ENCODE measurements around the gene GZMB.
"Not testable (repeated sequence)": the region's sequence is repeated elsewhere in the genome, so short reads cannot be mapped to it uniquely, and the experiment has no call there.

The GZMB gene, protein sequence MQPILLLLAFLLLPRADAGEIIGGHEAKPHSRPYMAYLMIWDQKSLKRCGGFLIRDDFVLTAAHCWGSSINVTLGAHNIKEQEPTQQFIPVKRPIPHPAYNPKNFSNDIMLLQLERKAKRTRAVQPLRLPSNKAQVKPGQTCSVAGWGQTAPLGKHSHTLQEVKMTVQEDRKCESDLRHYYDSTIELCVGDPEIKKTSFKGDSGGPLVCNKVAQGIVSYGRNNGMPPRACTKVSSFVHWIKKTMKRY

DNA sequence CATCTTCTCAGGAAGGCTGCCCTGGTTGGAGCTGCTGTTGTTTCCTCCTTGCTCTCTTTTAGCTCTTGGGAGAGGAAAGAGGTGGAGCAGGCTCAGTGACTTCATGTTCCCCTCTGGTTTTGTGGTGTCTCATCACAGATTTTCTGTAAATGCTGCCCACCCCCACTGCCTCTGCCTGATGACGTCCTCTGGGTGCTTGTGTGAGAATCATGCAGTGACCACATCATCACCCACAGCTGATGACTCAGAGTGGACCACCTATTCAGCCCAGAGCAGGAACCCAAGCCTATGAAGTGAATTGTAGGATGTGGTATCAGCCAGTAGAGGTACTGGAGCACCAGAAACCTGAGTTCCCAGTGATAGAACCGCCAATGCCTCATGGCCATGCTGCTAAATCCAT, at the start of gene GZMB:
Gene GZMB, minus strand, starts transcription at position 33 of the 400 bp plus-strand sequence. Its CDS starts 30 bp downstream, at position 3.
- no peak for DNase-seq (ENCODE audit: low spot score)

- DNase-seq (ENCODE audit: low spot score): no peak
Measured at GRCh38 chr14:24681056-24681455, 47.1 kb upstream of the GZMB start.

DNA sequence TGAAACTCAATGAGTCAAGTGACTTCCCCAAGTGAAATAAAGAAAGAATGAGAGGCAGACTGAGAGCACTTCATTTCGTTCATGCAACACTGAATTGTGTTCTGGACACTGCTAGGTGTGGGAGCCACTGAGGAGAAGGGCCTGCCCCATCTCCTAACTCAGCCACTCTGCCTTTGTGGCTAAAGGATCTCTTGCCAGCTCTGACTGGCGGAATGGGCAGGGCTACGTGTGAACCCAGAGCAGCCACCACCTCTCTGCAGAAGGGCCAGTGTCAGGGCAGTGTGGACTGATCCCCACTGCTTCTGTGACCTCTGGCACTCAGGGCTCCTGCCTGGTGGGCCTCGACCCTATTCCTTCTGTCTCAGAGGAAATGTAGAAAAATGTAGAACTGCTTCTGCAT, 46.5 kb upstream of the GZMB start:
- DNase-seq (ENCODE audit: low spot score): no peak

GRCh38 chr14:24679248-24679961, 45.4 kb upstream of the GZMB start:
- no peak for DNase-seq (ENCODE audit: low spot score)

DNA sequence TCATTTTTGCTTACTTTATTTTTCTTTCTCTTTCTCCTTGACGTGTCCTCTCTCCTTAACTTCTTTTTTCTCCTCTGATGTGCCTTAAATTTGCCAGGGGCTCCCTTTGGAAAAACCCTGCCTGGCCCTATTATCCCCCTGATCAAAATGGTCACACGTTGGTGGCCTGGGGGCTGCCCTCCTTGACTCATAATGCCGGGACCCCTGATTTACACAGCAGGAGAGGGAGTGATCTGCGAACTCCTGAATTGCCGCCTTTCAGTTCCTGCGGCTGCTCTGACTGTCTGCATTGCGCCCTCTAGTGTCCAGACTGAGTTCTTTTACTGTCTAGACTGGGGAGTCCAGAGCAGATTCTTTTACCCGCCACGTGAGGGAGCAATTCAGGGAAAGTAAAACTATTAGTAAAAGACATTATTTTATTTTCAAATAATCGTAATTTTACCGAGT, 44.8 kb upstream of the GZMB start:
- peak; percentile 75 for DNase-seq (ENCODE audit: low spot score)

GRCh38 chr14:24677956-24678355, 44.0 kb upstream of the GZMB start:
- DNase-seq (ENCODE audit: low spot score): no peak

GRCh38 chr14:24674204-24674970, 40.4 kb upstream of the GZMB start:
- no peak for DNase-seq (ENCODE audit: low spot score)

DNA sequence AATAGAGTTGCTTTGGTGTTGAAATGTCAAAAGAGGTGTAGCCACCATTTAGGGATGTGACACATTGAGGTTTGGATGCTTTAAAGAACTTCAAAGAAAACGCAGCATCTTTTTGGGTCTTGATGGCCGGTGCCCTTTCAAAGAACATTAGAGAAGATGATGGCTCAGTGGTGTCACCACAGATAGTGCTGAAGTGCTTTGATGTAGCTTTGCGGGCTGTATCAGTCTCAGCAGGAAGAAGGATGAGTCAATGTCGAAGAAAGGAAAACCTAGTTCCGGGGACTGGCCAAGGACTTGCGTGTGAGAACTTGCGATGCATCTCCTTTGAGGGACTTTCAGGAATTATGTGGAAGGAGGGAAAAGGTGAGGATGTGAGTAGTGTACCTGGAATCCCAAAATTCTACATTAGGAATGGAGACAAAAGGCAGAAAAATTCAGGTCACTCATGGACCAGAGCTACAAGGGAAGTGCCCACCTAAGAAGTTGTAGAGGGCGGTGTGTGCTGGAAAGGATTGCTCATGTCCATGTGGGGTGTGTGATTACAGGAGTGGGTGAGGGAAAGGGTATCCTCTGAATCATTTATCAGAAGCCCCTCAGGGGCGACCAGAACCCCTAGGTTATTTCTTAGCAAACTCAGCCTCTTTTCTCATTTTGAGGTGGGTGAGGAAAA, 39.7 kb upstream of the GZMB start:
- peak; percentile 17 for DNase-seq (ENCODE audit: low spot score)

DNA sequence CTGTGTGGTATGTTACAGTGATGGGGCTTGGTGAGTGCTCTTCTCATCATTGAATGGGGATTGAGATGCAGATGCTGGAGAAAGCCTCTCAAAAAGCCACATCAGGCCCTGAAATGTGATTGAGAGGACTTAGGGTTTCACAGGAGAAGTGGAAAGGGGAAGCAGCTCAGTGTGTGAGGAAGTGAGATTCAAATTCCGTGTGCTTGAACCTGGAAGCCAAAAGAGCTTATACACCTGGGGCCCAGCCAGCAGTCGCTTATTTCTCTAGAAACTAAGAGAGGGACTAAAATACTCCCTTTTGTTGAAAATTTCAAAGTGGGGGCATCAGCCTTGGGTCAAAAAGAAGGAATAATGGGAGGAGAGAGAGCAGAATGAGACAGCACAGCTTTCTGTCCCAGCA, 39.1 kb upstream of the GZMB start:
- DNase-seq (ENCODE audit: low spot score): no peak

GRCh38 chr14:24670594-24670993, 36.6 kb upstream of the GZMB start:
- DNase-seq (ENCODE audit: low spot score): no peak

DNA sequence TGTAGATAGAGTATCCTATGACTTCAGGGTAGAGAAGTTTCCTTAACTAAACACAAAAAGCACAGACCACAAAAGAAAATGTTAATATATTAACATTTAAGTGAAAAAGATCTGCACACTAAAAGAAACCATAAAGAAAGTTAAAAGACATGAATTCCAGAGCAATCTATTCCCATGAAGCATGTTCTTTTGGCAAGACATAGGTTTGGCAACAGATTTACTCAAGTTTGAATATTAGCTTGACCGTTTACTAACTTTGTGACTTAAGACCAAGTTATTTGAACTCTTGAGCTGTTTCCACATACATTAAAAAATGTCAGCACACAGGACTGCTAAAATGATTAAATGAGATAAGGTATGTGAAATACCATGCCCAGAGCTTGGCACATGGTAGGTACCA, 35.7 kb upstream of the GZMB start:
- no peak for DNase-seq (ENCODE audit: low spot score)

DNA sequence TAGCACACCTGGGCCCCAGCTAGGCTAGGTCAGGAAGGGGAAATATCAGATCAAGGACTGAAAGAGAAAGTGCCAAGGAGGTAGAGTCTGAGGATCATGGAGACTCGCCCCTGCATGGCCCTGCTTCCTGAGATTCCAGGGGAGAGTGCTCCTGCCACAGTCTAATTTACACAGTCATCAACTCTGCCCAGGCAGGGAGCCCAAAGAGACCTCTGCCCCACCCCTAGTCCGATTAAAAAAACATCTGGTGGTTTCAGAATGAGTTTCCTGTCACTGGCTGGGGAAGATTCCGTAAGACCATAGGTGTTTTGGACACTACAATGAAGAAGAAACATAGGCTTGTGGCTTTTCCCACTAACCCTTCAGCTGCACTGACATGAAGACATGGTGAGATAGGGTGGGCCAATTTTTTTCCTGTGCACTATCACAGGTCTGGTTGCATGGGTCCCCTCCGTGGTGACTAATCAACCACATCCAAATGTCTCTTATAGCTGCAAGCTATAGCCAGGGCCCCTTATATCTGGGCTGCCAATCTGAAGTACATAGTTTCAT, 31.5 kb upstream of the GZMB start:
- no peak for DNase-seq (ENCODE audit: low spot score)

GRCh38 chr14:24664366-24664765, 30.4 kb upstream of the GZMB start:
- no peak for DNase-seq (ENCODE audit: low spot score)

GRCh38 chr14:24662753-24663152, 28.8 kb upstream of the GZMB start:
- no peak for DNase-seq (ENCODE audit: low spot score)

DNA sequence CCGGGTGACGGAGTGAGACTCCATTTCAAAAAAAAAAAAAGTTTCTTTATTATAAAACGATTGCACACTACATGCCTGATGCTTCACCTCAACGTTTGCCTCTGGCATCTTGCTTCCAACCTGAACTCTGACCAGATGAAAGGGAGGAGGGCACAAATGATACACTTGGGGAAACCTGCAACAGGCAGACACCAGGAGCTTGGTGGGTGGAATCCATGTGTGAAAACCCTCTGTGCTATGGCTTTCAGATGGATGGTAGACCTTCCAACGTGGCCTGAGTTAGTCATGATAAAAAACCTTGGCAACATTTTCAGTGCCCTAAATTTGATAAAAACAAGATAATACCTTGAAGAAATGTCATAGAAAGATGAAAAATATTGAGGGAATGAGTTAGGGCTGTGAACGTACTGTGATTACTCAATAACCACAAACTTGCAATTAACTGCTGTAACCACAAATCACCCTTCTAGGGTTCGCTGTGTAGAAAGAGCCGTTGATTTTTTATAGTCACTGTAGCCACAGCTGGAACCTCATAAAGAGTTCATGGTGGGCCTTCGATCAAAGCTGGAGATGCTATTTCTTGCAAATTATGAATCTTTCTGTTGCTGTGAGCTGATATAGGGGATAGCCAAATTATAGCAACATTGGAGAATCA, 26.1 kb upstream of the GZMB start:
- DNase-seq (ENCODE audit: low spot score): no peak

GRCh38 chr14:24648361-24648760, 14.4 kb upstream of the GZMB start:
- DNase-seq (ENCODE audit: low spot score): not testable (repeated sequence)

DNA sequence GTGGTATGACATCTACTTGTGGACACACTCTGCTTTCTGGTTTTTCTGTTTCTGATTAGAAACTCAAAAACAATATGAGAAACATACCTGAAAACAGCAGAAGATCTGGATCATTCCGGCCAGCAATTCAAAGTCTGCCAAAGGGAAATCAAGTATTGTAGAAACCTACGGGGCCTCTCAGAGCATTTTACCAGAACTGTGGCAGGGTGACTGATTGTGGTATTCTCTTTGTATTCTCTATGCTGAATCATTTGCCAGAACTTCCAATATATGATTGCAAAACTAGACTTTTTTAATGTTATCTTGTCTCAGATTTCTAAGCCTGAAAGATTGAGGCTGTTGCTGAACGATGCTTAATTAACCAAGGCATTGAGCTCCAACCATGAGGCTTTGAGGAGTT, 5.9 kb upstream of the GZMB start:
- no peak for DNase-seq (ENCODE audit: low spot score)

GRCh38 chr14:24639270-24639669, 5.3 kb upstream of the GZMB start:
- DNase-seq (ENCODE audit: low spot score): no peak

DNA sequence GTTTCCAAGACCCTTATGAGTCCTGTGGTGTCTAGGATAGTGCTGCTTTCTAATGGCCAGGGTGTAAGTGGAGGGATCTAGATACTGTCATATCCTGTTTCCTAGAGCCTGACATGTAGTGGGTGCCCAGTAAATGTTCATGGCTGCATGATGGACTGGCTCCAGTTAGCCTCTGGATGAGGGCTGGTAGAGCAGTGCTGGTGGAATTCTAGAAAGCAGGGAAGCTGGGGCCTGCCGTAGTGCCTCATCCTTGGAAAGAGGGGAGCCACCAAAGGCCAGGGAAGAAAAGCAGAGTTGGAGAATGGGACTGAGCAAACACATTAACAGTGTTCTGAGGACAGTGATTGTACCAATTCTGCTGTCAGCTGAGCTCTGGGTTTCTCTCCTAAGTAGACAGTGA, 637 bp downstream of the GZMB start:
- no peak for DNase-seq (ENCODE audit: low spot score)

DNA sequence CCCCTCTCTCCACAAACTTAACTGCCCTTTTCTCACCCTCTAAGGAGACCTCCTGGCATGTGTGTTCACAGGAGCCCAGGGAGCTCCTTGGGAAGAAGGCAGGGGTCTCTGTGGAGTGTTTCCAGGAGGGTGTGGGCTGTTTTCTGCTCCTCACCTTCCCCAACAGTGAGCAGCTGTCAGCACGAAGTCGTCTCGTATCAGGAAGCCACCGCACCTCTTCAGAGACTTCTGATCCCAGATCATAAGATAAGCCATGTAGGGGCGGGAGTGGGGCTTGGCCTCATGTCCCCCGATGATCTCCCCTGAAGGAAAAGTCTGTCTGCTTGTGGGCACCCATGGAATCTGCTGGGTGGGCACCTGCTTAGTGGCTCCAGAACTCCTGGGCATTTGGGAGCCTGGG, 1.2 kb downstream of the GZMB start:
- DNase-seq (ENCODE audit: low spot score): no peak

DNA sequence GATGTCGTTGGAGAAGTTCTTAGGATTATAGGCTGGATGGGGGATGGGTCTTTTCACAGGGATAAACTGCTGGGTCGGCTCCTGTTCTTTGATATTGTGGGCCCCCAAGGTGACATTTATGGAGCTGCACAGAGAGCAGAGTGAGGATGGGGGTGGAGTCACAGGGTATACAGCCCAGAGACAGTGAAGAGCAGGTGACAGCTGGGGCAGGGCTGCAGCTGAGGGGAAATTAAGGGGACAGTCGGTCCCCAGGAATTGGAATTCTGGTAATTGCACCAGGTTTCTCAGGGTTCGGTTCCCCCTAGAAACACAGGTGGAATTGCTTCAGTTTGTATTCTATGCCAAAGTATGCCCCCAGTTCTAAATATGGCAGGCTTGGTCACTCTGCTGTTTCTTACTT, 1.7 kb downstream of the GZMB start:
- DNase-seq (ENCODE audit: low spot score): no peak

Data from COLO829 (cell line).